ENCODE results near the gene GRIK2.

GRIK2 gene

DNA sequence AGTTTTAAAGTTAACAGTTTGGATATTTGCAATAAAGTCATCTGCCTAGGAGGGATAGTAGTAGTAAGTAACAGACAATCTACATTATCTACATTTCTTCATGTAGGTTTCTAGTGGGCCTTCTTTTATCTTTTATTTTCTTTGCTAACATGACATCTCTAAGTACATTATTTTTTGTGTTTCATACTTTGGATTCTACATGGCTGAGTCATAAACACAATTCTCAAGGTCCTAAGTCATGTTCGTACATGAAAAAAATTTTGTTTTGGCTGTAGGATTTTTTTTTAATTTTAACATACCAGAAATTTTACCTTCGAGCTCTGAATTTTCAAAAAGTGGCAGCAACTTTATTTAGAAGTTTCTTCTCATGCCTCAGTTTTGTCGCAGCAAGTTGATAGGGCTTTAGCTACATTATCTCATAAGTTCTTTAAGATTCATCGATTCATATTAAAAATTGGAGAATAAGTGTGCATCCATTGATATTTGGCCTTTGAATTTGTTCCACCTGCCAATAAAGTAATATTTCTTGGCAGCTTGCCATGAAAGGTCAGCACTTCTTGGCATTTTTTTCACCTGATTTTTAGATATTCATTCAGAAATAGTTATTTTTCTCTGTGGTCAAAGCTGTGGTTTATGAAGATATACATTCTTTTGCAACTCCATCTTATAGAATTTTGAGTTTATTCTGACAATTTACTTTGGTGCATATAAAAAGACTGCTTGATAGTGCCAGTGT lies 146.2 kb downstream of the GRIK2 start:
- TF ChIP-seq, protein P1, sequence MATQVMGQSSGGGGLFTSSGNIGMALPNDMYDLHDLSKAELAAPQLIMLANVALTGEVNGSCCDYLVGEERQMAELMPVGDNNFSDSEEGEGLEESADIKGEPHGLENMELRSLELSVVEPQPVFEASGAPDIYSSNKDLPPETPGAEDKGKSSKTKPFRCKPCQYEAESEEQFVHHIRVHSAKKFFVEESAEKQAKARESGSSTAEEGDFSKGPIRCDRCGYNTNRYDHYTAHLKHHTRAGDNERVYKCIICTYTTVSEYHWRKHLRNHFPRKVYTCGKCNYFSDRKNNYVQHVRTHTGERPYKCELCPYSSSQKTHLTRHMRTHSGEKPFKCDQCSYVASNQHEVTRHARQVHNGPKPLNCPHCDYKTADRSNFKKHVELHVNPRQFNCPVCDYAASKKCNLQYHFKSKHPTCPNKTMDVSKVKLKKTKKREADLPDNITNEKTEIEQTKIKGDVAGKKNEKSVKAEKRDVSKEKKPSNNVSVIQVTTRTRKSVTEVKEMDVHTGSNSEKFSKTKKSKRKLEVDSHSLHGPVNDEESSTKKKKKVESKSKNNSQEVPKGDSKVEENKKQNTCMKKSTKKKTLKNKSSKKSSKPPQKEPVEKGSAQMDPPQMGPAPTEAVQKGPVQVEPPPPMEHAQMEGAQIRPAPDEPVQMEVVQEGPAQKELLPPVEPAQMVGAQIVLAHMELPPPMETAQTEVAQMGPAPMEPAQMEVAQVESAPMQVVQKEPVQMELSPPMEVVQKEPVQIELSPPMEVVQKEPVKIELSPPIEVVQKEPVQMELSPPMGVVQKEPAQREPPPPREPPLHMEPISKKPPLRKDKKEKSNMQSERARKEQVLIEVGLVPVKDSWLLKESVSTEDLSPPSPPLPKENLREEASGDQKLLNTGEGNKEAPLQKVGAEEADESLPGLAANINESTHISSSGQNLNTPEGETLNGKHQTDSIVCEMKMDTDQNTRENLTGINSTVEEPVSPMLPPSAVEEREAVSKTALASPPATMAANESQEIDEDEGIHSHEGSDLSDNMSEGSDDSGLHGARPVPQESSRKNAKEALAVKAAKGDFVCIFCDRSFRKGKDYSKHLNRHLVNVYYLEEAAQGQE (IDR thresholded peaks at IDR 0.05; ENCODE audit: insufficient read depth in 1 of 2, low read depth in 2 of 2, low read length in 2 of 2): no peak
- TF ChIP-seq TAF1 (IDR thresholded peaks at IDR 0.05; ENCODE audit: borderline replicate concordance, insufficient read depth, low read length) (no peak), FOXP2 (optimal IDR thresholded peaks at IDR 0.05; ENCODE audit: borderline replicate concordance, extremely low read depth, extremely low read length, insufficient read depth) (no peak), POLR2AphosphoS5 (IDR thresholded peaks at IDR 0.05; ENCODE audit: low read depth, low read length) (no peak), SIN3A (IDR thresholded peaks at IDR 0.05; ENCODE audit: borderline replicate concordance, insufficient read depth, low read length) (no peak)

DNA sequence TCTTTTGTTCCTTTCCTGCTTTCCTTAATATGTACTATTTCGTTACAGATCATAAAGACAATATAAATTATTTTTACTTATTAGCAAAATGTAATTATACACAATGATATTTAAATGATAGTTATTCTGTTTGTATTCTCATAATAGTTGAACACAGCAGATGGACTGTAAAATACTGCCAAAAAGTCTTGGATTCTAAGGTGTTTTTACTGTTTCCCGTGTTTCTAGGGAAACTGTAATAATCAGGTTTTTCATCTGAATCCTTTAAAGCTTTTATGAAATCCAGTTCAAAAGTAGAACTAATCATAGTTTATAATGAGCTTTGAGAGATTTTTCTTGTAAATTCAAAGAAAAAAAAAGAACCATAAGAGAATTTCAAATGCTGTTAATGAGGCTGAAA lies 148.4 kb downstream of the GRIK2 start:
- TF ChIP-seq POLR2AphosphoS5 (IDR thresholded peaks at IDR 0.05; ENCODE audit: low read depth, low read length): no peak

DNA sequence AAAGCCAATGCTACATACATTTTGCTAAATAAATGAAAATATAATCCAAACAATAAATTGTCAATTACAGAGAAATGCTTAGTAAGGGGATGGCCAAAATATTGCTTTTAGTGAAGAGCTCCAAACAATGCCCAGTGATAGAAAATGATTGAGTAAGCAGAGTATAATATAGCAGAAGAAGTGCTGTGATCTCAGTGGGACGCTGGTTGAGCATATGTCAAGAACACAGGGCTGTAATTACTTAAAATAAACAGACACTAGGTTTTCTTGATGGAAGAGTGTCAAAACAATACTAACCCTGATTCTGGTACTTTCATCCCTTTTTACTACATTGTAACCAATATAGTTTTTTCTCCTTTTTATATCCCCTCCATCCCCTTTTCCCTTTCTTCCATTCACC lies 150.3 kb downstream of the GRIK2 start:
- TF ChIP-seq TAF1 (IDR thresholded peaks at IDR 0.05; ENCODE audit: borderline replicate concordance, insufficient read depth, low read length) (no peak), POLR2AphosphoS5 (IDR thresholded peaks at IDR 0.05; ENCODE audit: low read depth, low read length) (no peak), SIN3A (IDR thresholded peaks at IDR 0.05; ENCODE audit: borderline replicate concordance, insufficient read depth, low read length) (no peak), FOXP2 (optimal IDR thresholded peaks at IDR 0.05; ENCODE audit: borderline replicate concordance, extremely low read depth, extremely low read length, insufficient read depth) (no peak)
- TF ChIP-seq, protein P1 (IDR thresholded peaks at IDR 0.05; ENCODE audit: insufficient read depth in 1 of 2, low read depth in 2 of 2, low read length in 2 of 2): no peak

DNA sequence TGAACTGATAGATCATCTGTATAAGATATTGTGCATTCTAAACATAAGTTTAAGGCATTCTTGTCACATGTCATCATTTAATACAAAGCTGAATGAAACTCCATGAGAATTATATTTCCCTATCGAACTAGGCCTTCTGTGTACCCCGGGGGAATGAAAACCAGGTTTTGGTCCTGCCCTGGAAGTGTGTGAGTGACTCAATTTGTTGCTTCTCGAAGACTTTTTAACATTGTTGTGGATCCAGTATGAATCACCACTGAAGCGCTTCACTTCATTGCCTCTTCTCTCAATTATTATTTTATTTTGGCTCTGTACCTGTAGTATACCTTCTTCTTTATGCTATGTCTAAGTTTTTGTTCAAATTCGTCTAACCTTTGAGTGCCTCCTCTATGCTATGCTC lies 150.8 kb downstream of the GRIK2 start:
- TF ChIP-seq TAF1 (IDR thresholded peaks at IDR 0.05; ENCODE audit: borderline replicate concordance, insufficient read depth, low read length): no peak
- TF ChIP-seq SIN3A (IDR thresholded peaks at IDR 0.05; ENCODE audit: borderline replicate concordance, insufficient read depth, low read length): no peak
- TF ChIP-seq FOXP2 (optimal IDR thresholded peaks at IDR 0.05; ENCODE audit: borderline replicate concordance, extremely low read depth, extremely low read length, insufficient read depth): no peak
- TF ChIP-seq POLR2AphosphoS5 (IDR thresholded peaks at IDR 0.05; ENCODE audit: low read depth, low read length): no peak
- TF ChIP-seq, protein P1 (IDR thresholded peaks at IDR 0.05; ENCODE audit: insufficient read depth in 1 of 2, low read depth in 2 of 2, low read length in 2 of 2): no peak

DNA sequence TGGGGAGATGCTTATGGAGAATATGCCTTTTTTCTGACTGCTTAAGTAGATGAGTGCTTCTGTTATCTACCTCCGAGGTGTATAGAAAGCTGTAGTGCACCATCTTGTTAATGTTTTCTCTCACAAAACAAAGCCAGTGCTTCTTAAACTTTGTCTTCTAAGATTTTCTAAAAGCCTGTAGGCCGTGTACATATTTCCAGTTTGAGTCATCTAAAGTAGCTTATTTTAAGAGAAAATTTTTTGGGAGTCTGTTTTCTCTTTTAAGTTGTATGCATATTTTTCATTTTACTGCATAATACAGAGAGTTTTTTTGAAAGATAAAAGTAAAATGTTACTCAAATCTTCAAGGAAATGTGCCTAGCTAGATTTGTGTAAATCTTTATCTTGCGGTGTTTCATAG lies 151.7 kb downstream of the GRIK2 start:
- TF ChIP-seq, protein P1 (IDR thresholded peaks at IDR 0.05; ENCODE audit: insufficient read depth in 1 of 2, low read depth in 2 of 2, low read length in 2 of 2): no peak
- no peak for TF ChIP-seq FOXP2 (optimal IDR thresholded peaks at IDR 0.05; ENCODE audit: borderline replicate concordance, extremely low read depth, extremely low read length, insufficient read depth)
- no peak for TF ChIP-seq TAF1 (IDR thresholded peaks at IDR 0.05; ENCODE audit: borderline replicate concordance, insufficient read depth, low read length)
- no peak for TF ChIP-seq POLR2AphosphoS5 (IDR thresholded peaks at IDR 0.05; ENCODE audit: low read depth, low read length)
- TF ChIP-seq SIN3A (IDR thresholded peaks at IDR 0.05; ENCODE audit: borderline replicate concordance, insufficient read depth, low read length): no peak

Measured in PFSK-1 (cell line).